ENCODE measurements around the gene EIF4G1.

The EIF4G1 gene

DNA sequence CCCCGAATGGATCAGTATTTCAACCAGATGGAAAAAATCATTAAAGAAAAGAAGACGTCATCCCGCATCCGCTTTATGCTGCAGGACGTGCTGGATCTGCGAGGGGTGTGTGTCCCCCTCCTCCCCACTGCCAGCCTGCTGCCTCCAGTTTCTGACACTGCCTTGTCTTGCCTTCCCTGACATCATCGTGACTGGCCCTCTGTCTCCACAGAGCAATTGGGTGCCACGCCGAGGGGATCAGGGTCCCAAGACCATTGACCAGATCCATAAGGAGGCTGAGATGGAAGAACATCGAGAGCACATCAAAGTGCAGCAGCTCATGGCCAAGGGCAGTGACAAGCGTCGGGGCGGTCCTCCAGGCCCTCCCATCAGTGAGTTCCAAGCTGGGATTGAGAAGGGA is 10.9 kb downstream of the EIF4G1 start:
- TF ChIP-seq, protein P1, sequence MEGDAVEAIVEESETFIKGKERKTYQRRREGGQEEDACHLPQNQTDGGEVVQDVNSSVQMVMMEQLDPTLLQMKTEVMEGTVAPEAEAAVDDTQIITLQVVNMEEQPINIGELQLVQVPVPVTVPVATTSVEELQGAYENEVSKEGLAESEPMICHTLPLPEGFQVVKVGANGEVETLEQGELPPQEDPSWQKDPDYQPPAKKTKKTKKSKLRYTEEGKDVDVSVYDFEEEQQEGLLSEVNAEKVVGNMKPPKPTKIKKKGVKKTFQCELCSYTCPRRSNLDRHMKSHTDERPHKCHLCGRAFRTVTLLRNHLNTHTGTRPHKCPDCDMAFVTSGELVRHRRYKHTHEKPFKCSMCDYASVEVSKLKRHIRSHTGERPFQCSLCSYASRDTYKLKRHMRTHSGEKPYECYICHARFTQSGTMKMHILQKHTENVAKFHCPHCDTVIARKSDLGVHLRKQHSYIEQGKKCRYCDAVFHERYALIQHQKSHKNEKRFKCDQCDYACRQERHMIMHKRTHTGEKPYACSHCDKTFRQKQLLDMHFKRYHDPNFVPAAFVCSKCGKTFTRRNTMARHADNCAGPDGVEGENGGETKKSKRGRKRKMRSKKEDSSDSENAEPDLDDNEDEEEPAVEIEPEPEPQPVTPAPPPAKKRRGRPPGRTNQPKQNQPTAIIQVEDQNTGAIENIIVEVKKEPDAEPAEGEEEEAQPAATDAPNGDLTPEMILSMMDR (IDR thresholded peaks at IDR 0.05; ENCODE audit: low read depth, low read length), result no peak
- DNase-seq, result no peak
- H3K4me3 ChIP-seq (ENCODE audit: low read depth, low read length), result no peak overlapping the region
- no peaks in the 10 kb centered on the region for H3K27me3 ChIP-seq (ENCODE audit: insufficient read depth, low read depth, severe bottlenecking)
- no peak overlapping the region for H3K27ac ChIP-seq
- H3K36me3 ChIP-seq, result peaks cover 99% of the 10 kb centered on the region
- H3K9me3 ChIP-seq (ENCODE audit: severe bottlenecking), result no peaks in the 10 kb centered on the region

DNA sequence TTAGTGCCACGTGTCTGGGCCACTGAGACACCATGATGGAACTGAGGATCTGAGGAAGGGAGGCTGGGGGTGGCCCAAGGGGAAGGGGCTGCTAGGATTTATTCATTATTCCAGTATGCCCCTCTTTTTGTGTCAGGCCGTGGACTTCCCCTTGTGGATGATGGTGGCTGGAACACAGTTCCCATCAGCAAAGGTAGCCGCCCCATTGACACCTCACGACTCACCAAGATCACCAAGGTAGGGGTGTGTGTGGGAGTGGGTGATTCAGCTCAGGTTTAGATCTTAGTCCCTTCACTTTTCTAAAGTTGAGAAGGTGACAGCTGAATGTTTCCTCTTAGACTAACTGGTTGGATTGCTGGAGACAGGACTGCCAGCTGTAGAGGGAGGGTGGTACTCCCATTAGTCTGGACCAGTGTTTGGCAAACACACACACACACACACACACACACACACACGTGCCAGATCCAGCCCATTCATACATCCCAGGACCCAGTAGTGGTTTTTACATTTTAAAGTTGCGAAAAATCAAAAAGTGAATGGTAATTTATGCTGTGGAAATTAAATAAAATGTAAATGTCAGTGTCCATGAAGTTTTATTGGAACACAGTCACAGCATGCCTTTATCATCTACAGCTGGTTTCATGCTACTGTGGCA is 11.4 kb downstream of the EIF4G1 start:
- H3K27me3 ChIP-seq (ENCODE audit: insufficient read depth, low read depth, severe bottlenecking), result no peaks in the 10 kb centered on the region
- no peak overlapping the region for H3K4me3 ChIP-seq (ENCODE audit: low read depth, low read length)
- TF ChIP-seq, protein P1 (IDR thresholded peaks at IDR 0.05; ENCODE audit: low read depth, low read length), result no peak
- peaks cover 99% of the 10 kb centered on the region for H3K36me3 ChIP-seq
- no peaks in the 10 kb centered on the region for H3K9me3 ChIP-seq (ENCODE audit: severe bottlenecking)
- DNase-seq, result no peak
- H3K27ac ChIP-seq, result no peak overlapping the region

GRCh38 chr3:184327171-184327570 is 12.8 kb downstream of the EIF4G1 start:
- peaks cover 99% of the 10 kb centered on the region for H3K36me3 ChIP-seq
- no peak overlapping the region for H3K4me3 ChIP-seq (ENCODE audit: low read depth, low read length)
- no peaks in the 10 kb centered on the region for H3K9me3 ChIP-seq (ENCODE audit: severe bottlenecking)
- TF ChIP-seq, protein P1 (IDR thresholded peaks at IDR 0.05; ENCODE audit: low read depth, low read length), result no peak
- no peak for DNase-seq
- no peak overlapping the region for H3K27ac ChIP-seq
- H3K27me3 ChIP-seq (ENCODE audit: insufficient read depth, low read depth, severe bottlenecking), result no peaks in the 10 kb centered on the region

DNA sequence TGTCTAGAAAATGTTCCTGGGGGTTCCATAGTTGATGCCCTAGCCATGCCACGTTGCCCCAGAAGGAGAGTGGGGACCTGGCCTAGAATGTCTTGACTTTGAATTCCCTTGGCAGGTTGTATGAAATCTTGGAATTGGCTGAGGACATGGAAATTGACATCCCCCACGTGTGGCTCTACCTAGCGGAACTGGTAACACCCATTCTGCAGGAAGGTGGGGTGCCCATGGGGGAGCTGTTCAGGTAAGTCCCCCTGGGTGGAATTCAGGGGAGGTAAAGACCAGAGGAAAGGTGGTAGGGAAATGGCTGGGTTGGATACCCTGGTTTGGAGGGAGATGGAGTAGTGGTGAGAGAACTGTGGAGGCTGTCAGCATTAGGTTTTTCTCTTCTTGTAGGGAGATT is 14.1 kb downstream of the EIF4G1 start:
- no peak for DNase-seq
- TF ChIP-seq, protein P1 (IDR thresholded peaks at IDR 0.05; ENCODE audit: low read depth, low read length), result no peak

GRCh38 chr3:184332370-184333090 is 18.1 kb downstream of the EIF4G1 start:
- Histone ChIP-seq H3K4me3 (ENCODE audit: low read depth, low read length) (no peak overlapping the region), H3K27ac (no peak overlapping the region), H3K27me3 (ENCODE audit: insufficient read depth, low read depth, severe bottlenecking) (no peaks in the 10 kb centered on the region), H3K36me3 (peaks cover 80% of the 10 kb centered on the region), H3K9me3 (ENCODE audit: severe bottlenecking) (no peaks in the 10 kb centered on the region)
- DNase-seq, result no peak
- TF ChIP-seq, protein P1 (IDR thresholded peaks at IDR 0.05; ENCODE audit: low read depth, low read length), result no peak

More for the DNA sequence above, 14.1 kb downstream of the EIF4G1 start:
- Histone ChIP-seq H3K9me3 (ENCODE audit: severe bottlenecking) (no peaks in the 10 kb centered on the region), H3K27me3 (ENCODE audit: insufficient read depth, low read depth, severe bottlenecking) (no peaks in the 10 kb centered on the region), H3K27ac (no peak overlapping the region), H3K36me3 (peaks cover 99% of the 10 kb centered on the region), H3K4me3 (ENCODE audit: low read depth, low read length) (no peak overlapping the region)
